Cortex of kidney (tissue), 1 donor: ENCODE results near the gene ZBED1.
"Not testable (repeated sequence)": the region's sequence is repeated elsewhere in the genome, so short reads cannot be mapped to it uniquely, and the experiment has no call there.

ENCODE experiments used
- DNase-seq: peaks from one replicate; lab custom pipeline; 2025; lab: John Stamatoyannopoulos, UW

Gene ZBED1

DNA sequence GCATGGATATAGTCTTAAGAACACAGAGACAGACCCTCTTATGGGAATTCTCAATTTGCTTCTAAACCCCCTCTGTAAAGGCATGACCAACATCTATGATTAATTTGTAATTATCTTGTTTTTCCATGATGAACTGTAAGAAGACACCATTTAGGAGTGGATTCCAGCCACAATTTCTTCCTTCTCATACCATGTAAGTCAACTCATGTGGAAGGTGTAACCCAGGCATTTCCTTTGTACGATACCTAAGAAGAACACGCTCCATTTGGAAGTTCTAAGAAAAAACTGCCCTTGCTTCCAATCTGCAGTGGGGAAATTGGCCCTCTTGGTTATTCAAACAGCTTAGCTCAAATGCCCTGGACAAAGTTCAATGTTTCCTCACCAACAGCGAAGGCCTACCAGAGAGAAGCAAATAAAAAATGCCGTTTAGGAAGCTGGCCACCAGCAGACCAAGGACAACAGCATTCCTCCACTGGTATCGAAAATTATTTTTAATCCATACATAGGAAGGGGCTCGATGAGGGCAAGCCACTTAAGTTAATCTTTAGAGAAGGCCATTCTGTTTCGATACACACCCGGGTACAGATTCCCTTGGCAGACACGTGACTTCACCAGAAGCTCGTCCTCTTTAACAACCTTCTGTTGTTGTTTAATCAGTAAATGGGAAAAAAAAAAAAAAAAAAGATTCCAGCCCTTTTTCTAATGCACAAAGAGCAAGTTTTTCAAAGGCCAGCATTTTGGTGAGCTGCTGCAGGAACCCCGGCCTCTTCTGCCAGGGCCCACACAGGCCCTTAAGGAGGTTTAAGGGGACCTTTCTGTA, 2.6 kb downstream of the ZBED1 start:
- DNase-seq, result no peak

DNA sequence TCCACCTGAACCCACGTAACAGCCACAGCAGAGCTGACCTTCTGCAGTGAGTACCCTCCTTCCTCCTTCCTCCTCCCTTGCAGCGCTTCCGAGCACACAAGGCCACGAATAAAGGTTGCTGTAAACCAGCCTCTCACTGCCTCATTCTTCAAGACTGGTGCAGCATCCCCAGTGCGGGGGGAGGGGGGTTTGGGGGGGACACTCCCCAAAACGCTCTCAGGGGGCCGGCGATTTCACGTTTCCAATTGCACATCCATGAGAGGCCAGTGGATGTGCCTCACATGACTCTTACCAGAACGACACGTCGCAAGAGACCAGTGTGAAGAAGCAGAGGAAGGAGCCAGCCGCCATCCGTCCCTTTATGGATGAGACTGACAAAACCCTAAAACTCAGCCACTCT, 5.2 kb downstream of the ZBED1 start:
- DNase-seq, result no peak

DNA sequence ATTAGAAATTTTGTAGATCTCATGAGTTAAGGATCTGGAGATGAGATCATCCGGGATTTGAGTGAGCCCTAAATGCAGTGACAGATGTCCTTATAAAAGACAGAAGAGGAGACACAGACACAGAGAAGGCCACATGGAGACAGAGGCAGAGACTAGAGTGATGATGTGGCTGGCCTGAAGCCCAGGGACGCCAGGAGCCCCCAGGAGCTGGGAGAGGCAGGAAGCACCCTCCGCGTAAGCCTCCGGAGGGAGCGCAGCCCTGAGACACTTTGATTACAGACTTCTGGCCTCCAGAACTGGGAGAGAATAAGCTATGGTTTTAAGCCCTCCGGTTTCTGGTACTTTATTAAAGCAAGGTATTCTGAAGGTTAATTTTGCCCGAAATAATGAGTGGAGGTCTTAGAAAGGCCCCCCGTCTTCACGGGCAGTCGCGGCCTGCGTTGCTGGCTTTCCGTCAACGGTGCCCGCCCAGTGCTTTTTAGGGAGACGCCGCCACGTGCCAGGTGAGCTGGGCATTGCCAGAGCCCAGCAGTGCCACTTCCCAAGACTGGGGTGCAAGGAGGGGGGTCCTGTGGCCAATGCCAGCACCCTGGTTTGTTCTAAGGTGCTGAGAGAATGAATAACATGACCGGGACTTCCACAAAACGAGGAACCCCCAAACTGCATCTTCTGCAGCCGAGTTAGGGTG, 8.1 kb downstream of the ZBED1 start:
- no peak for DNase-seq

DNA sequence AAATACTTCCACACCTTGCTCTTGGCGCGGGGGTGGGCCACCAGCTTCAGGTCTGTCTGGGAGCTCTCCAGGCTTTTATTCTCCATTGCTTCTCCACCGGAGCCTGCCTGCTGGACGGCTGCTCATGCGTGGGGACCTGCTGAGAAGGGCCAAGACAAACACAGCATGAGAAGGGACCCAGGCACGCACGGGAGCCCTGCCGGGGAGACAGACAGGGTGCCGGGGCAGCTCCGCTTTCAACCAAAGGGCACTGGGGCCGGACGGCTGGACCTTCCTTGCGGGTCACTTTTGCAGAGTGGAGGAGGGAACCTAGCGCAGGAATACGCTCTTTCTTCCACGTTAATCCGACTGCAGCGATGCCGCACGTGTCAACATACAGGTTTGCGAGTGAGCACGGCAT, 10.1 kb downstream of the ZBED1 start:
- DNase-seq, result no peak

DNA sequence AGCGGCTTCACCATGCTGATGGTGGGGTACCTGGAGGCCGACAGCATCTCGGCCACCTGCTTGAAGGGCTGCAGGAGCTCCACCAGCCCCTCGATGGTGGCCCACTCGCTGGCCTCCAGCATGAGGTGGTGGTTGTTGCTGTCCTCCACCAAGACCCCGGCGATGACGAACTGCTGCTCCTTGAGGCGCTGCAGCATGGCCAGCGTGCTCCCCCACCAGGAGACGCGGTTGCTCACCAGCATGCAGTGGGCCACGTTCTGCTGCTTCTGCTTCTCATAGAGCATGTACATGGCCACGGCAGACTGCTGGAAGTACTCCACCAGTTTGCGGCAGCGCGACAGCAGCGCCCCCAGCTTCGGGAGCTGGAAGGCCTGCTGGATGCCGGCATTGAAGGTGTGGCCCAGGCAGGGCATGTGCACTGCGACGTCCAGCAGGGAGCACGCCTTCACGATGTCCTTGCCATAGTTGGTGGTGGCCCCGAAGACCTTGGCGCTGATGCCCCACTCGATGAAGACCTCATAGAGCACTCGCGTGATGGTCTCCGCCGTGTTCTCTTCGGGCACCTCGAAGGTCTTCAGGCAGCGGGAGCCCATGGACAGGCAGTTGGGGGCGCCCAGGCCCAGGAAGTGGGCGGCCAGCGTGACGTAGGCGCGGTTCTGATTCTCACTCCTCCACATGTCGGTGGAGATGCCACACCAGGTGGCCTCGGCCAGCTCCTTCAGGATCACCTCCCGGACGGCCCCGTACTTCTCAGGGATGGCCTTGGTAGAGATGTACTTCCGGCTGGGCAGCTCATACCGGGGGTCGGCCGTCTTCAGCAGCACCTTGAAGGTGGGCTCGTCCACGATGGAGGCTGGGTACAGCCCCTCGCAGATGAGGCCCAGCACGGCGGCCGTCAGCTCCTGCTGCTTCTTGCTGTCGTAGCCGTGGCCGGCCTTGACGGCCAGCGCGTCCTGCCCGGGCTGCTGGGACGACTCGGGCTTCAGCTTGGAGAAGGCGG, 11.0 kb downstream of the ZBED1 start:
- DNase-seq, result no peak

DNA sequence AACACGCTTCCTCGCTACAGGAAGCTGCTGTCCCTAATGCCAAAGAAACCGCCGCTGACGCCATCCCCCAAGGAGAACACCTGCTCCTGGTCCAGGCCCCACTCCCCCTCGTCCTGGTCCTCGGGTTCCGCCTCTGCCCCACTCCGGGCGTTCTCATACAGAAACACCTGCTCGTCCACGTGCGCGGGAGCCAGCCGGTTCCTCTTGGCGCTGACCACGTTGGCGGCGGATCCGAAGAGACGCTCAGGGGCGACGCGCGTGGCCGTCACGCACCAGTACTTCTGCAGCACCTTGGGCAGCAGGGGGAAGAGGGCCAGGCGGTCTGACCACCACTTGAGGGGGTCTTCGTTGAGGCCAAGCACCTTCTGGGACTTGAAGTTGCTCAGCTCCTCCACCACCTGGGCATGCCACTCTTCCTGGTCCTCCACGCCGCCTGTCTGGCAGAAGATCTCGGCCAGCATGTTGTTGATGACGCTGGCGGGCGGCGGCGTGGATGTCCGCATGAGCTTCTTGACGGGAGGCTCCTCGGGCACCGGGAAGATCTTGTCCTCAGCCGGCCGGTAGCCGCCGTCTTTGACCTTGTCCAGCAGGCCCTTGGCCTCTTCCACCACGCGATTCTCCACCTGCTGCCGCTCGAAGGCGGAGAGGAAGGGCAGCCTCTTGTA, 12.0 kb downstream of the ZBED1 start:
- no peak for DNase-seq

DNA sequence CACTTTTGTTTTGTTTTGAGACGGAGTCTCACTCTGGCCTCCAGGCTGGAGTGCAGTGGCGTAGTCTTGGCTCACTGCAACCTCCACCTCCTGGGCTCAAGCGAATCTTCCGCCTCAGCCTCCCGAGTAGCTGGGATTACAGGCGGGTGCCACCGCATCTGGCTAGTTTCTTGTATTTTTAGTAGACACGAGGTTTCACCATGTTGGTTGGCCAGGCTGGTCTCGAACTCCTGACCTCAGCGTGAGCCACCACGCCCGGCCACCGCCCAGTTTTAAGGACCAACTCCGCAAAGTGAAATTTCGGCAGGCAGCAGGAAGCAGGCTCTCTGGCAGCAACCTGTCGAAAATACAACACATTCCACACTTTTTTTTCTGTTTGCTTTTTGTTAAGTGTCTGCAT, 13.4 kb downstream of the ZBED1 start:
- DNase-seq, result no peak

DNA sequence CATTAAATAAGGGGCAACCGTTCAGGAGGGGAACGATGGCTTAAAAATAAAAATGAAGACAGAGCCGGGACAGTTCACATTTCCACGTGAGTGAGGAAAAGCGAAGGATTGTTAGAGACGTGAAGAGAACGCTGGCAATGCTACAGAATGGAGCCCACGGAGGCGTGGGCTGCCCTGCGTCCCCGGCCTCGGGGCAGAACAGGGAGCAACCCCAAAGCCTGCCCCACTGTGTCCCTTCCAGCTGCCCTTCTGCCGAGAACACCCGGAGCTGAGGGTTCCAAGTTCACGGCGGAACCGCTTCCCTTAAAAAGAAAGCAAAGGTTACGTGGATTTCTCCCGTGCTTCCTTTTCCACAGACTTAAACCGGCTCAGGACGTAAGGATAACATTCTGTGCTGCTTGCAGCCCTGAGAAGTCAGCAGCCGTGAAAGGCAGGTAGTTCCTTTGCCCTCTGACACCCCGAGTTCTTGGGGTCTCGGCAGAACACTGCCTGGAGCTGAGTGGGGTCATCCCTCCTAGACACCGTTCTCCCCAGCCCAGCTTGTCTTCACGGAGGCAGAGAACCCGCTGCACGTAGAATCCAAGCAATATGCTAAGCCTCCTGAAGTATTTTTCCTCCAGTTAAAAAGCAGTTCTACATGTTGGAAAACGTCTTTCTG, 14.2 kb downstream of the ZBED1 start:
- DNase-seq, result no peak

DNA sequence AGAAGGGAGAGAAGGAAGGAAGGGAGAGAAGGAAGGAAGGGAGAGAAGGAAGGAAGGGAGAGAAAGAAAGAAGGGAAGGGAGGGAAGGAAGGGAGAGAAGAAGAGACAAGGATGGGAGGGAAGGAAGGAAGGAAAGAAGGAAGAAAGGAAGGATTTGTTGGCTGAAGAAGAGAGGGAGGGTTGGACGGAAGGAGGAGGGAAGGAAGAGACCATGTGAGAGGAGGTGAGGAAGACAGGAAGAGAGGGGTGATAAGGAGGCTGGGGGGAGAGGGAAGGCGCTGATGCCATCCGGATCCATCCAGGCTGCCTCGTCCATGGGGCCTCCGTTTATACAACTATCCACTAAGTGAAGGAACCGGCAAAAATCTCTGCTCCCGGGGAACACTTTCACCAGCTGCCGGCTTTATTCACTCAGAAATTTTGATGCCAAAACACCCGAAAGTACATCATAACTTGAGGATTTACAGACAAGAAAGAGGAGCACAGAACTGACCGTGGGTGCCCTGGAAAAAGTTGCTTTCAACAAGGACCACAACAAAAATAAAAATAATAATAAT, 14.9 kb downstream of the ZBED1 start:
- DNase-seq, result no peak

DNA sequence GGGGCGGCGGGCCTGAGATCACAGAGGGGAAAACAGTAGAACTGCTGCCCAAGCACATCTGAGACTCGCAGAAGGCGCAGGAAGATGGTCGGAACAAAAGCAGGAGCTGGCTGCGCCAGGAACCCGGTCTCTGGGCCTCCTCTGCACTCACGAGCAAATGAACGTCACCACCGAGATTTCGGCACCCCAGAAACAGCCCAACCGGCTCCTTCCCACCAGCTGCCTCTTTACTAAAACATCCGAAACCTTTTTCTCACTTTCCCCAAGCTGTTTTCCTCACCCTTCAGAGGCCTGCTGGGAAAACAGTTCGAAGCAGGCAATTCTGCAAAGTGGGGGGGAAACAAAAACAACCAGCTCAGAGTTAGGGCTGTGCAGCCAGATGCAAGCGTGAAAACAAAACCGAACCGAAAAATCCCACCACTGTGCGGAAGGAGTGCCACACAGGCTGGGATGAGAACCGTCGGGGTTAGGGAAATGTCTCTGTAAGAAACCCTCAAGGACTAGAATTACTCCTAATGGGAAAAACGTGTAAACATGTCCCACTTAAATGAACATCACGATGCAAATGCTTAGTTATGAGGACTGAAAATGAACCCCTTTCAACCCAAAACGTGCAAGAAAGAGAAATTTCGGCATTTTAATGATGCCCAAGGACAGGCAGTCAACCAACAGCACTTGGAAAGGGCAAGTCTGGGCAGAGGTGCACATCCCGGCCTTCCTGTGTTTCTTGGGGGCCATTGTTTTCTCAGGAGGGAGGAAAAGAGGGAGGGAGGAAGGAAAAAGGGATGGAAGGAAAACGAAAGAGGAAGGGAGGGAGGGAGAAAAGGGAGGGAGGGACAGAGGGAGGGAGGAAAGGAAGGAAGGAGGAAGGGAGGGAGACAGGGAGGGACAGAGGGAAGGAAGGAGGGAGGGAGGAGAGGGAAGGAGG, 15.8 kb downstream of the ZBED1 start:
- DNase-seq, result no peak

DNA sequence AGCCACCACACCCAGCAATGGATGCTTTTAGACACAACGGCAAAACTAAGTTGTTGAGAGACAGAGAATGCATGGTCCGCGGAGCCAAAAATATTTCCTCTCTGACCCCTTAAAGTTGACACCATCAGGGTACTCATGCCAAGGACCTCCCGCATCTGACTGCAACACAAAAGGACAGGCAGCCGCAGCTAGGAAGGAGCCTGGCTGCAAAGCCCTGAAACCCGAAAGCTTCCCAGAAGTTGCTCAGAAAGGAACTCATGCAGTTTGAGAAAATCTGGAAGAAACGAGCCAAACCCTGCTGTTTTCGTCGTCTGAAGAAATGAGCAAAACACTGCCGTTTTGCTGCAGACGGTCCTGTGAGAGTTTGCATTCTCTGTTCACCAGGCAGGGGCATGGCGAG, 16.5 kb downstream of the ZBED1 start:
- no peak for DNase-seq

DNA sequence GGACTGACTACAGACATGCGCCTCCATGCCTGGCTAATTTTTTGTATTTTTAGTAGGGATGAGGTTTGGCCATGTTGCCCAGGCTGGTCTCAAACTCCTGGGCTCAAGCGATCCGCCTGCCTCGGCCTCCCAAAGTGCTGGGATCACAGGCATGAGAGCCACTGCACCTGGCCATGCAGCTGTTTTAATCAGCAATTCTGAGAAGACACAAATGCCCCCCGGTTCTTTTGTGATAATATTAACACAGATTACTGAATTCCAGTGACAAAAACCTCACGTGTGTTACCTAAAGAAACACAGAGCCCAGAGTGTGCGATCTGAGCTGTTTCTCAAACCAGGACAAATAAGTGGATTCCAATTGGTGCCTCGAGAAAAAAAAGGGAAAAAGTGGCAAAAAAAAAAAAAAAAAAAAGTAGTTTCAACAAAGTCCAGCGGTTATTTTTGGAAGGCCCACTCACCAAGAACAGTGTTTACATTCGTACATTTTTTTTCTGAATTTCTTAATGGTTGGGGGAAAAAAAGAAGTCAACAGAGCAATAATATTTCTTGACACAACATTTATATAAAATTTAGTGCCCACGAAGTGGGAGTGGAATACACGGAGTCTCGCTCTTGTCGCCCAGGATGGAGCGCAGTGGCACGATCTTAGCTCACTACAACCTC, 17.2 kb downstream of the ZBED1 start:
- DNase-seq, result no peak

DNA sequence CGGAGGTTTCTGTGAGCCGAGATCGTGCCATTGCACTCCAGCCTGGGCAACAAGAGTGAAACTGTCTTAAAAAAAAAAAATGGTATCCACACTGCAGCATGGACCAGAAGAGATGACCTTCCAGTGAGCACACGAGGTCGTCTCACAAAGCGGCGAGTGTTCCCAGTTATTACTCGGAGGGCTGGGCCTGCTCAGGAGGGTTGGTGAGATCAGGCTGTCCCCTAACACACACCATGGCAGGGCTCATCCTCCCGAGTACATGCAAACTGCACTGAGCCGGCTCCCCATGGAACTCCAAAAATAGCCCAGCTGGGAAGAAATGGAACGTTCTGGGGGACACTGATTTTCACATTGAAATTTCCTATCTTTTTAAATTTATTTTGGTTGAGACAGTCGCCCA, 19.2 kb downstream of the ZBED1 start:
- DNase-seq, result not testable (repeated sequence)

DNA sequence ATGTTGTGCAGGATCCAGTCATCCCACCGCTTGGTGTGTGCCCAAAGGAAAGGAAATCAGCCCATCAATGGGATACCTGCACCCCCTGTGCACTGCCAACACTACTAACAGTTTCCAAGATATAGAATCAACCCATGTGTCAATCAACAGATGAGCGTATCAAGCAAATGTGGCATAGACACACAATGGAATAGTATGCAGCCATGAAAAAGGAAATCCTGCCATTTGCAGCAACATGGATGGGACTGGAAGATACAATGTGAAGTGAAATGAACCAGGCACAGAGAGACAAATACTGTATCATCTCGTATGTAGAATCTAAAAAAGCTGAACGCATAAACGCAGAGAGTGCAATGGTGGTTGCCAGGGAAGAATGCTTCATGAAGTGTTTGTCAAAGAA, 20.8 kb downstream of the ZBED1 start:
- DNase-seq, result not testable (repeated sequence)

DNA sequence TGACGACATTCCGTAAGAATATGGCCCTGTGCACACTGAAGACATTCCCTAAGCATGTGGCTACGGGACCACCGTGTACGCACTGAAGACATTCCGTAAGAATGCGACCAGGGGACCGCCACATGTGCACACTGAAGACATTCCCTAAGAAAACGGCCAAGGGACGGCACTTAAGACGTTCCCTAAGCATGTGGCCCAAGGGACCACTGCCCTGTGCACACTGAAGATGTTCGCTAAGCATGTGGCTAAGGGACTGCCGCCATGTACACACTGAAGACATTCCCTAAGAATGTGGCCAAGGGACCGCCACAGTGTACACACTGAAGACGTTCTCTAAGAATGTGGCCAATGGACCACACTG, 21.4 kb downstream of the ZBED1 start:
- no peak for DNase-seq

DNA sequence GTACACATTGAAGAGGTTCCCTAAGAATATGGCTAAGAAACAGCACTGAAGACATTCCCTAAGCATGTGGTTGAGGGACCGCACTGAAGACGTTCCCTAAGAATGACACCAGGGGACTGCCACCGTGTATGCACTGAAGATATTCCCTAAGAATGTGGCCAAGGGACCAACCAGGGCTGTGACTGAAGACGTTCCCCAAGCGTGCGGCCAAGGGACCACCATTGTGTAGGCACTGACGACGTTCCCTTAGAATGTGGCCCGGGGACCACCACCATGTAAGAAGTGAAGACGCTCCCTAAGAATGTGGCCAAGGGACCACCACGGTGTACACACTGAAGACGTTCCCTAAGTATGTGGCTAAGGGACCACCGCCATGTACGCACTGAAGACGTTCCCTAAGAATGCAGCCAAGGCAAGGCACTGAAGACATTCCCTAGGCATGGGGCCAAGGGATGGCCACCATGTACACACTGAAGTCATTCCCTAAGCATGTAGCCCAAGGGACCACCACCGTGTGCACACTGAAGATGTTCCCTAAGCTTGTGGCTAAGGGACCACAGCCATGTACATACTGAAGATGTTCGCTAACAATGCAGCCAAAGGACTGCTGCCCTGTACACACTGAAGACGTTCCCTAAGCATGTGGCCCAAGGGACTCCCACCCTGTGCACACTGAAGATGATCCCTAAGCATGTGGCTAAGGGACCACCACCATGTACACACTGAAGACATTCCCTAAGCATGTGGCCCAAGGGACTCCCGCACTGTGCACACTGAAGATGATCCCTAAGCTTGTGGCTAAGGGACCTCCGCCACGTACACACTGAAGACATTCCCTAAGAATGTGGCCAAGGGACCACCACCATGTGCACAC, 22.0 kb downstream of the ZBED1 start:
- no peak for DNase-seq

DNA sequence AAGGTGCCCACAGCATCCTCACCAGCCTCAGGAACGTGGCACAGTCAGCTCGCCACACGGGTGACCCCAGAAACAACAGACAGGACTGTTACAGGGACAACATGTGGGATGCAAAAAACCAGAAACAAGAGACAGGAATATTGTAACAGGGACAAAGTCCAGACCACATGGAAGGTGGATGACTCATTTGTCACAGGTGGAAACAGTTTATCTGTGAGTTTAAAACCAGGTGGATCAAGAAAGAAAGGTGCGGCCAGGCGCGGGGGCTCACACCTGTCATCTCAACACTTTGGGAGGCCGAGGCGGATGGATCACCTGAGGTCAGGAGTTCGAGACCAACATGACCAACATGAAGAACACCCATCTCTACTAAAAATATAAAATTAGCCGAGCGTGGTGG, 23.5 kb downstream of the ZBED1 start:
- not testable (repeated sequence) for DNase-seq

DNA sequence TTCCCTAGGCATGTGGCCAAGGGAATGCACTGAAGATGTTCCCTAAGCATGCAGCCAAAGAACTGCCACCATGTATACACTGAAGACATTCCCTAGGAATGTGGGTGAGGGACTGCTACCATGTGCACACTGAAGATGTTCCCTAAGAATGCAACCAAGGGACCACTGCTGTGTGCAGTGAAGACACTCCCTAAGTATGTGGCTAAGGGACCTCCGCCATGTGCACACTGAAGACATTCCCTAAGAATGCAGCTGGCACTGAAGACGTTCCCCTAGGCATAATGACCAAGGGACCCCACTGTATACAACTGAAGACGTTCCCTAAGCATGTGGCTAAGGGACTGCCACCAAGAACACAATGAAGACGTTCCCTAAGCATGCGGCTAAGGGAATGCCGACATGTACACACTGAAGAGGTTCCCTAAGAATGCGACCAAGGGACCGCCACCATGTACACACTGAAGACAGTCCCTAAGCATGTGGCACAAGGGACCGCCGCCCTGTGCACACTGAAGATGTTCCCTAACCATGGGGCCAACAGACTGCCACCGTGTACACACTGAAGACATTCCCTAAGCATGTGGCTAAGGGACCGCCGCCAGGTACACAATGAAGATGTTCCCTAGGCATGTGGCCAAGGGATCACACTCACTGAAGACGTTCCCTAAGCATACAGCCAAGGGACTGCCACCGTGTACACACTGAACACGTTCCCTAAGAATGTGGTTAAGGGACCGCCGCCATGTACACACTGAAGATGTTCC, 25.6 kb downstream of the ZBED1 start:
- DNase-seq, result no peak
